Measurements from ENCODE around the gene USP24.
"Not testable (repeated sequence)": the region's sequence is repeated elsewhere in the genome, so short reads cannot be mapped to it uniquely, and the experiment has no call there.

The USP24 gene

GRCh38 chr1:55038552-55038838, 176.7 kb downstream of the USP24 start:
- DNase-seq (ENCODE audit: low read depth), result no peak

- DNase-seq (ENCODE audit: low read depth), result no peak
Measured at GRCh38 chr1:55037733-55038551, 177.2 kb downstream of the USP24 start.

GRCh38 chr1:55035904-55036303, 179.3 kb downstream of the USP24 start:
- DNase-seq (ENCODE audit: low read depth), result no peak

- no peak for DNase-seq (ENCODE audit: low read depth)
Measured at GRCh38 chr1:55034476-55035133, 180.6 kb downstream of the USP24 start.

GRCh38 chr1:55033265-55033614, 181.9 kb downstream of the USP24 start:
- no peak for DNase-seq (ENCODE audit: low read depth)

GRCh38 chr1:55031098-55031497, 184.1 kb downstream of the USP24 start:
- DNase-seq (ENCODE audit: low read depth), result not testable (repeated sequence)

- DNase-seq (ENCODE audit: low read depth), result not testable (repeated sequence)
Measured at GRCh38 chr1:55026682-55027081, 188.5 kb downstream of the USP24 start.

GRCh38 chr1:55024163-55024562, 191.0 kb downstream of the USP24 start:
- DNase-seq (ENCODE audit: low read depth), result not testable (repeated sequence)

- peak; percentile 39 for DNase-seq (ENCODE audit: low read depth)
Measured at GRCh38 chr1:55021942-55022546, 193.1 kb downstream of the USP24 start.

GRCh38 chr1:55018395-55018794, 196.8 kb downstream of the USP24 start:
- DNase-seq (ENCODE audit: low read depth), result no peak

Measured in activated T-cell treated with anti-CD3 and anti-CD28 coated beads for 24 hours (primary cell).